Stimulated activated CD8-positive, alpha-beta memory T cell treated with anti-CD3 and anti-CD28 coated beads, Interleukin-15, amount 100 ng/mL, for 1 hour (primary cell): ENCODE results near the gene TTC19.
A peak's percentile ranks its signal among the peaks of the same experiment; 100 is the strongest.

Experiments used
- DNase-seq: peaks from one replicate; pipeline ENCODE4 v3.0.0-alpha.2; 2020; ENCODE audit warnings: low read depth

TTC19 gene, protein sequence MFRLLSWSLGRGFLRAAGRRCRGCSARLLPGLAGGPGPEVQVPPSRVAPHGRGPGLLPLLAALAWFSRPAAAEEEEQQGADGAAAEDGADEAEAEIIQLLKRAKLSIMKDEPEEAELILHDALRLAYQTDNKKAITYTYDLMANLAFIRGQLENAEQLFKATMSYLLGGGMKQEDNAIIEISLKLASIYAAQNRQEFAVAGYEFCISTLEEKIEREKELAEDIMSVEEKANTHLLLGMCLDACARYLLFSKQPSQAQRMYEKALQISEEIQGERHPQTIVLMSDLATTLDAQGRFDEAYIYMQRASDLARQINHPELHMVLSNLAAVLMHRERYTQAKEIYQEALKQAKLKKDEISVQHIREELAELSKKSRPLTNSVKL

GRCh38 chr17:15999141-15999973, at the start of gene TTC19, which contains the start of gene ZSWIM7:
TSS of gene TTC19 (plus strand) at chr17:15999824. CDS start at chr17:15999849, 25 bp downstream.
TSS of gene ZSWIM7 (minus strand) at chr17:15999704. CDS start at chr17:15999594, 110 bp downstream.
- DNase-seq, result peak; percentile 81

GRCh38 chr17:15951368-15952047, 48.1 kb upstream of the TTC19 start:
- no peak for DNase-seq

GRCh38 chr17:15952048-15952532, 47.5 kb upstream of the TTC19 start:
- DNase-seq, result no peak

- no peak for DNase-seq
Observed at GRCh38 chr17:15952916-15953790, 46.5 kb upstream of the TTC19 start.

DNA sequence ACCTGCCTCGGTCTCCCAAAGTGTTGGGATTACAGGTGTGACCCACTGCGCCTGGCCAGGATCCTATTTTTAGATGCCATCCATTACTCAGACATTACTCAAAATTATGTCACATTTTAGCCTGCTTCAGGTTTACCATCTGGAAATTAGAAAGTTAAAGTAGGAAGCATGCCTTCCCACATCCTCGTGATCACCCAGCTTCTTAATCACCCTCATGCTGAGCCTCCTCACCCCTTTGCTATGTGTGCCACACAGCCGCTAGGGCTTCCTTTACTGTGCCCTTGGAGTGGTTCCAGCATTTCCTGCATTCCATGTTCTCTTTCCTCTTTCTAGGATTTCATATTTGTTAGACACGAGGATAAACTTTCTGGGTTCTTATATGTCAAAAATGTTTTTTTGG, 45.4 kb upstream of the TTC19 start:
- no peak for DNase-seq

- DNase-seq, result no peak
Observed at GRCh38 chr17:15955793-15956541, 43.7 kb upstream of the TTC19 start.

GRCh38 chr17:15957206-15957605, 42.4 kb upstream of the TTC19 start:
- DNase-seq, result no peak

DNA sequence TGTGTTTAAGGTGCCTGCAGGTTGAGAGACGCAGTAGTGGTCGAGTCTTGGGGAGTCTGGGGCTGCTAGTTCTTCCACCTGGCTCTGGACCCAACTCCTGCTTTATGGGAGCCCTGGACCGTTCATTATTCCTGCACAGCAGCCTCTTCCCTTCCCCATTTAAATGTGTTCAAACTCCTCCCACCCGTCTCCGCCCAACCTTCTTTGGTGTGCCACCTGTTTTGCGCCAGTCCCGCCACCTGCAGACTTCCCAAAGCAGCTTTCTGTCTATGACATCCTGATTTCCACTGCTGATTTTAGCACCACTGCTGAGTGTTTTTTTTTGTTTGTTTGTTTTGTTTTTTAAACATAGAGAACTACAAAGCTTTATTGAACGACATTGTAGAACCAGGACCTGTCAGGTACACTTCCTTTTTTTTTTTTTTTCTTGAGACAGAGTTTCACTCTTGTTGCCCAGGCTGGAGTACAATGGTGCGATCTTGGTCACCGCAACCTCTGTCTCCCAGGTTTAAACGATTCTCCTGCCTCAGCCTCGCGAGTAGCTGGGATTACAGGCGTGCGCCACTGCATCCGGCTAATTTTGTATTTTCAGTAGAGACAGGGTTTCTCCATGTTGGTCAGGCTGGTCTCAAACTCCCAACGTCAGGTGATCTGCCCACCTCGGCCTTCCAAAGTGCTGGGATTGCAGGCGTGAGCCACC, 41.9 kb upstream of the TTC19 start:
- DNase-seq, result no peak

GRCh38 chr17:15958484-15958854, 41.2 kb upstream of the TTC19 start:
- no peak for DNase-seq

DNA sequence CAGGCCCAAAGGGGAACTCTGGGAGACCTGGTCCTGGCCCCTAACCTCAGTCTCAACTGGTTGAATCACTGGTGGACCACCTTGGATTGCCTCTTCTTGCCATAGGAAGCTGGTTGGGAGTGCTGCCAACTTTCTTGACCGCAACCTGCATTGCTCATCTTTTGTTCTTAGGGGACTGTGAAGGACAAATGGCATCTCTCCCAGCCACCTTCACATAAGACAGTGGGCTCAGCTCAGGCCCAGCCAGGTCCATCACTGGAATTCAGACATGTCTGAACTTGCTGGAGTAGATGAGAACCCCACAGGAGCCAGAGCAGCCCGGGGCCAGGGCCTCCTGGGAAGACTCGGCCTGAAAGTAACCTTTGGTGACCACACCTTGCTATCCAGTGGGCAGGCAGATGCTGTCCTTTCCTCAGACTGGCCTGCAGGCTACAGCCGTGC, 35.9 kb upstream of the TTC19 start:
- no peak for DNase-seq

GRCh38 chr17:15965528-15965927, 34.1 kb upstream of the TTC19 start:
- no peak for DNase-seq

DNA sequence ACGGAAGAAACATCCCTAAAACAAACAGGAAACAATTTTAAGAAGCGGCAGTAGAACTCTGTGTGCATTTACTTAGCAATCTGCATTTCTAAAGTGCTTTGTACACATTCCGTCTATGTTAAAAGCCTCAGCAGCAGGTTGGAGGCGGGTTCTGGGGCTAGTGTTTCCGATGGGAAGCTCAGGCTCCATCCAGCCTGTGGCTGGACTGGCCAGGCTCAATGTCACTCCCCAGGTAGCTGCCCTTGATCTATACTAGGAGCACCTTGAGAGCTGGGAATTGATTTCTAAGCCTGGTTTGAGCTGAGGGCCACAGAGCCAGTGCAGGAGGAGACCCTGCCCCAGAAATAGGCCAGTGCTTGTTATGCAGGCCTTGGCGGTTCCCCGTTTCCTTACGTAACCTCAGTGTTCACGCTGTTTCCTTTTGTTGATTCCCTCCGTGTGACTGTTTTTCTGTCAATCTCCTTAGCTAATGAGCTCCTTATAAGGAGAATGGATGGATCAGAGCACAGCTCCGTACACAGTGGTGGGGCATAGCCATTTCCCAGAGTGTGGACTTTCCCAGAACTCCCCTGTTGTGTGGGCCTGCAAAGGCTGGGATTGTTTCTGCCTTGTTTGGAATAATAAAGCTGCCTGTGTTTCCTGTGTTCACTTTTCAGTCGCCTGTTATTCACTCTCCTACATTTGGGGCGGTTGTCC, 33.3 kb upstream of the TTC19 start:
- DNase-seq, result no peak

GRCh38 chr17:15966879-15967248, 32.8 kb upstream of the TTC19 start:
- no peak for DNase-seq

DNA sequence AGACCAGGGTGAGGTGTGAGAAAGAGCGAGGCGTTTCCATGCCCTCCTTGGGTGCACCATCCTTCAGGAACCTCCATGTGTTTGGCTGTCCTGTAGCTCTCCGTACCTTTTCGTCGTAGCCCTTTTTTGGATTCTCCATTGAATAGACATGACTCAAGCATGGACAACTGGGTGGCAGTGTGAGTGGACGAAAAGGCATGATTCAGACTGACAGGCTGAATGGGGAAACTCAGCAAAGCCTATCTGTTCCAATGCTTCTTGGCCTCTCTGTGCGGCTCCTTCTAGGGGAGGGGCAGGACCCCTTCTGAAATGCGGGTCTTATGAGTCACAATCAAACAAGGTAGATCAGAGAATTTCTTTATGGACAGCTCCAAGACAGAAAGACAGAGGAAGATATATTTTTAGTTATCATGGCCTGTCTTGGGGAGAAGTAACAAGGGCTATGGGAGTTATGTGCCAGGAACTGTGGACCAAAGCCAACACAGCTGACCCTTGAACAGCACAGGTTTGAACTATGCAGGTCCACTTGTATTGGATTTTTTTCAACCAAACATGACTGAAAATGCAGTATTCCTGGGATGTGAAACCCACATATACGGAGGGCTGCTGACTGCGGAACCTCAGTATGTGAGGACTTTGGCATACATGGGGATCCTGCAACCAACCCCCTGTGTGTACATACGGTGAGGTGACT, 31.8 kb upstream of the TTC19 start:
- no peak for DNase-seq

DNA sequence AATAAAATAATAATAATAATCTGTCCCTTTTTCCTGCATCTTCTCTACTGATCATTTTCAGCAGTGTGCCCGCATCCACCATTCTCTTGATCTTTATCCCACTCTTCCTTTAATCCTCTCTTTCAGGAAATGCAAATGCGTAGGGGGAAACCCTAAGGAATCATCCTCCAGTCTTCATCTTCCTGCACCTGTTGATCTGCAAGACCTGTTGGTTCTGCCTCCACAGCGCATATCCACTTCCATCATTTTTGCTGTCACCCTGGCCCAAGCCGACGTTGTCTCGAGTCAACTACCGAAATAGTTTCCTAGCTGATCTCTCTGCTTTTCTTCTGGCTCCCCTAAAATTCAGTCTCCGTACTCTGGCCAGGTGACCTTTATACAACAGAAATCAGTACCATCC, 30.2 kb upstream of the TTC19 start:
- no peak for DNase-seq

- DNase-seq, result no peak
Observed at GRCh38 chr17:15970500-15970899, 29.1 kb upstream of the TTC19 start.

GRCh38 chr17:15971098-15971678, 28.4 kb upstream of the TTC19 start:
- no peak for DNase-seq

- DNase-seq, result no peak
Observed at GRCh38 chr17:15971882-15972281, 27.7 kb upstream of the TTC19 start.
